Caco-2 (cell line): ENCODE data around the gene CFD. TPM values are rescaled to one million over a fixed set of nuclear protein-coding genes. Genes with fewer than 3 reads are reported as not detected.

Experiments used
- microRNA-seq: library from miRNA; unstranded; fragments of <30 nt; microRNA quantifications from one replicate; pipeline ENCODE4 v1.2.0, GENCODE V29; 2022
- total RNA-seq: library from RNA; stranded (reverse); gene quantifications from 2 replicates; pipeline ENCODE4 v1.2.3, GENCODE V29; 2022

CFD gene
- total RNA-seq, 1 experiment from 2014 or later: 6.1 TPM

Small RNA genes within 50 kb of the gene (microRNA-seq; reads per million reads assigned to microRNA genes)
- 18.4 reads per million, percentile 56 among the genes with 10 or more reads in this experiment for gene MIR3187

Other genes starting within 250 kb of the CFD start
- 93.3 and 95.8 TPM in 2 replicates for gene POLRMT, start 226.1 kb upstream of the CFD start, total RNA-seq
- gene FGF22, start 219.8 kb upstream of the CFD start, total RNA-seq: 0.68 TPM in 1 of 2 replicates, not detected in the other
- 74.6 and 77.9 TPM in 2 replicates for gene RNF126, start 196.4 kb upstream of the CFD start, total RNA-seq
- gene FSTL3, start 183.3 kb upstream of the CFD start, total RNA-seq: 26.3 and 31.2 TPM in 2 replicates
- gene PRSS57, start 164.2 kb upstream of the CFD start, total RNA-seq: not detected in 2 replicates
- 14.7 and 16.1 TPM in 2 replicates for gene PALM, start 150.7 kb upstream of the CFD start, total RNA-seq
- gene MISP, start 108.6 kb upstream of the CFD start, total RNA-seq: 27.8 and 36.4 TPM in 2 replicates
- 510 and 522 TPM in 2 replicates for gene PTBP1, start 62.2 kb upstream of the CFD start, total RNA-seq
- gene PLPPR3, start 37.7 kb upstream of the CFD start, total RNA-seq: 5.1 and 7.1 TPM in 2 replicates
- gene AZU1, start 31.8 kb upstream of the CFD start, total RNA-seq: not detected in 2 replicates
- gene PRTN3, start 18.7 kb upstream of the CFD start, total RNA-seq: 0.29 TPM in 1 of 2 replicates, not detected in the other
- not detected in 2 replicates for gene ELANE, start 7.4 kb upstream of the CFD start, total RNA-seq
- 64.3 and 69.1 TPM in 2 replicates for gene MED16, start 33.5 kb downstream of the CFD start, total RNA-seq
- gene RNU6-9, start 33.8 kb downstream of the CFD start, total RNA-seq: not detected in 2 replicates
- gene R3HDM4, start 53.6 kb downstream of the CFD start, total RNA-seq: 57.7 and 60.4 TPM in 2 replicates
- 13.0 and 16.6 TPM in 2 replicates for gene KISS1R, start 57.7 kb downstream of the CFD start, total RNA-seq
- gene ARID3A, start 66.4 kb downstream of the CFD start, total RNA-seq: 217 and 239 TPM in 2 replicates
- 89.5 and 96.8 TPM in 2 replicates for gene WDR18, start 124.7 kb downstream of the CFD start, total RNA-seq
- gene GRIN3B, start 140.8 kb downstream of the CFD start, total RNA-seq: 0.41 and 0.49 TPM in 2 replicates
- 148 and 154 TPM in 2 replicates for gene TMEM259, start 161.5 kb downstream of the CFD start, total RNA-seq
- gene RNU6-2, start 161.9 kb downstream of the CFD start, total RNA-seq: not detected in 2 replicates
- 194 and 221 TPM in 2 replicates for gene CNN2, start 166.9 kb downstream of the CFD start, total RNA-seq
- 43.5 and 45.9 TPM in 2 replicates for gene ABCA7, start 180.4 kb downstream of the CFD start, total RNA-seq
- 38.6 and 43.3 TPM in 2 replicates for gene ARHGAP45, start 207.5 kb downstream of the CFD start, total RNA-seq
- 264 and 272 TPM in 2 replicates for gene POLR2E, start 235.7 kb downstream of the CFD start, total RNA-seq
- gene GPX4, start 244.3 kb downstream of the CFD start, total RNA-seq: 500 and 546 TPM in 2 replicates